KMS-11 (cell line): ENCODE data around the gene KLHL4.

Source experiments
- H2AFZ ChIP-seq: fragments of 200-600 bp; sonication (generic); 2 replicates; pipeline ENCODE4 v1.6.1; 2016; ENCODE audit warnings: antibody characterized with exemption, mixed run types, low read depth
- H3K27ac ChIP-seq: fragments of 200-600 bp; sonication (generic); 2 replicates; pipeline ENCODE4 v1.6.1; 2016; ENCODE audit warnings: mild to moderate bottlenecking, mixed run types
- H3K27me3 ChIP-seq: fragments of 200-600 bp; sonication (generic); 2 replicates; pipeline ENCODE4 v1.6.1; 2017; ENCODE audit warnings: mild to moderate bottlenecking, low read depth, mixed run types, moderate library complexity; ENCODE audit not compliant: insufficient read depth
- H3K36me3 ChIP-seq: fragments of 200-600 bp; sonication (generic); 2 replicates; pipeline ENCODE4 v1.6.1; 2017; ENCODE audit warnings: mild to moderate bottlenecking, mixed run types; ENCODE audit not compliant: insufficient read depth
- H3K4me1 ChIP-seq: fragments of 200-600 bp; sonication (generic); 2 replicates; pipeline ENCODE4 v1.6.1; 2016; ENCODE audit warnings: mild to moderate bottlenecking, low read depth, mixed run types; ENCODE audit not compliant: poor library complexity, severe bottlenecking
- H3K4me2 ChIP-seq: fragments of 200-600 bp; sonication (generic); 2 replicates; pipeline ENCODE4 v1.7.0; 2016; ENCODE audit warnings: mild to moderate bottlenecking, mixed run types
- H3K4me3 ChIP-seq: fragments of 200-600 bp; sonication (generic); IDR thresholded peaks from 2 replicates; pipeline ENCODE4 v1.6.1; 2017; ENCODE audit warnings: low read depth, low read length, mixed read lengths; ENCODE audit not compliant: insufficient read depth
- H3K79me2 ChIP-seq: fragments of 200-600 bp; sonication (generic); 2 replicates; pipeline ENCODE4 v1.6.1; 2016; ENCODE audit warnings: low read depth, mixed run types; ENCODE audit not compliant: insufficient read depth
- H3K9ac ChIP-seq: fragments of 200-600 bp; sonication (generic); 2 replicates; pipeline ENCODE4 v1.6.1; 2016; ENCODE audit warnings: mild to moderate bottlenecking, mixed run types
- H4K20me1 ChIP-seq: fragments of 200-600 bp; sonication (generic); 2 replicates; pipeline ENCODE4 v1.6.1; 2016; ENCODE audit warnings: mild to moderate bottlenecking, mixed run types; ENCODE audit not compliant: insufficient read depth
- TF ChIP-seq, protein P1 (sequence below): fragments of 200-600 bp; sonication (generic); conservative IDR thresholded peaks from 2 replicates; pipeline ENCODE4 v1.6.1; 2017; ENCODE audit warnings: low read depth, mild to moderate bottlenecking, antibody characterized with exemption, low read length, moderate library complexity, mixed read lengths

KLHL4 gene

DNA sequence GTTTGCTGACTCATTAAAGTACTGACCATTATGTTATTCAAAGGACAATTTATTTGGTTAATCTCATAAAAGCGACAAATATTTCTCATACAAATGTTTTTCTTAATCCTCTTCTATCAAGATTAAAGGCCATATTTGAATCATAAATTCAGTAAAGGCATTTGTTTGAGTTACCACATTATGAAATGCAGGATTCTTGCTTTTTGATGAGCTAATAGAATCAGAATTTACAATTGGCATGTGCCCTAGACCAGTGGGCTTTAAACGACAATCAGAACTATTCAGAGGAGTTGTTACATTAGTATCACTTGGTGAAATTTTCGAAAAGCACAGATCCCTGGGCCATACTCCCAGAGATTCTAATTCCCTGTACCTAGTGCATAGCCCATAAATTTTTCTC is 55.3 kb downstream of the KLHL4 start:
- no peaks in the 10 kb centered on the region for H3K36me3 ChIP-seq
- H4K20me1 ChIP-seq, result no peaks in the 10 kb centered on the region
- no peaks in the 10 kb centered on the region for H3K79me2 ChIP-seq
- H3K4me3 ChIP-seq, result no peak overlapping the region
- no peaks in the 10 kb centered on the region for H3K4me1 ChIP-seq
- TF ChIP-seq, protein P1, sequence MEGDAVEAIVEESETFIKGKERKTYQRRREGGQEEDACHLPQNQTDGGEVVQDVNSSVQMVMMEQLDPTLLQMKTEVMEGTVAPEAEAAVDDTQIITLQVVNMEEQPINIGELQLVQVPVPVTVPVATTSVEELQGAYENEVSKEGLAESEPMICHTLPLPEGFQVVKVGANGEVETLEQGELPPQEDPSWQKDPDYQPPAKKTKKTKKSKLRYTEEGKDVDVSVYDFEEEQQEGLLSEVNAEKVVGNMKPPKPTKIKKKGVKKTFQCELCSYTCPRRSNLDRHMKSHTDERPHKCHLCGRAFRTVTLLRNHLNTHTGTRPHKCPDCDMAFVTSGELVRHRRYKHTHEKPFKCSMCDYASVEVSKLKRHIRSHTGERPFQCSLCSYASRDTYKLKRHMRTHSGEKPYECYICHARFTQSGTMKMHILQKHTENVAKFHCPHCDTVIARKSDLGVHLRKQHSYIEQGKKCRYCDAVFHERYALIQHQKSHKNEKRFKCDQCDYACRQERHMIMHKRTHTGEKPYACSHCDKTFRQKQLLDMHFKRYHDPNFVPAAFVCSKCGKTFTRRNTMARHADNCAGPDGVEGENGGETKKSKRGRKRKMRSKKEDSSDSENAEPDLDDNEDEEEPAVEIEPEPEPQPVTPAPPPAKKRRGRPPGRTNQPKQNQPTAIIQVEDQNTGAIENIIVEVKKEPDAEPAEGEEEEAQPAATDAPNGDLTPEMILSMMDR, result no peak
- H3K4me2 ChIP-seq, result no peak overlapping the region
- no peaks in the 10 kb centered on the region for H3K27me3 ChIP-seq
- no peak overlapping the region for H3K9ac ChIP-seq
- no peak overlapping the region for H3K27ac ChIP-seq
- no peak overlapping the region for H2AFZ ChIP-seq

DNA sequence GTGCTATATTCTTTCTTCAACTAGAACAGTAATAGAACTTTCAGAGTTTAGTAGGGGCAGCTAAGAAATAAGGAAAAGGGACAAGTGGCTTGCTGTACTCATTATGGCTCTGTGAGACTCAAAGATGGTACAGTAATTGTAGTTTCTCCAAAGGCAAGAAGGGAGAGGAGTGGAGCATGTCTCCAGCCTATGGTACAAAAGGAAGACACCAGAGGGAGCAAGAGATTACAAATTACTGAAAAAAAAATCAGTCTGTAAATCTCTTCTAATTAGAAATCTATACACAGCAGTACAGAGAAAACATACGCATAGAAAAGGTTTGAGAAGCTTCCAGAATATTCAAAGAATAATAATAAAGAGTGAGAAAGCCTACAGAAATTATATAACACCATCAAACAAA is 61.4 kb downstream of the KLHL4 start:
- Histone ChIP-seq H3K27ac (no peak overlapping the region), H4K20me1 (no peaks in the 10 kb centered on the region), H3K79me2 (no peaks in the 10 kb centered on the region), H3K27me3 (no peaks in the 10 kb centered on the region), H3K36me3 (no peaks in the 10 kb centered on the region), H2AFZ (no peak overlapping the region), H3K4me1 (no peaks in the 10 kb centered on the region), H3K4me2 (no peak overlapping the region), H3K4me3 (no peak overlapping the region), H3K9ac (no peak overlapping the region)
- TF ChIP-seq, protein P1, result no peak

DNA sequence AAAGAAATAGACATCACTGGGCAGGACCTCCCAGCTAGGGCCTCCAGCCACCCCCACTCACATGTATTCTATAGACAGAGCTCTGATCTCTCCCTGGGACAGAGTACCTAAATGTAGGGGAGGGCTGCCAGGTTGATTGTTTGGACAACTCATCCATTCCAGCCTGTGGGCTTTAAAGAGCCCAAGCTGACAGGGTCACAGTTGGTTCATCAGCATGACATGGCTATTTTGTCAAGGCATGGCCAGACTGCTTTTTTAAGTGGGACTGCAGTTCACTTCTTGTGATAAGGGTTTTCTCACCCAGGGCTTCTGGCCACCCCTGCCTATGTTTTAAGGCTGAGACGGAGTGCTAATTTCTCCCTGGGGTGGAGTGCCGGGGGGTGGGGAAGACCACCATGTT is 63.3 kb downstream of the KLHL4 start:
- Histone ChIP-seq H3K27ac (no peak overlapping the region), H3K79me2 (no peaks in the 10 kb centered on the region), H4K20me1 (no peaks in the 10 kb centered on the region)

DNA sequence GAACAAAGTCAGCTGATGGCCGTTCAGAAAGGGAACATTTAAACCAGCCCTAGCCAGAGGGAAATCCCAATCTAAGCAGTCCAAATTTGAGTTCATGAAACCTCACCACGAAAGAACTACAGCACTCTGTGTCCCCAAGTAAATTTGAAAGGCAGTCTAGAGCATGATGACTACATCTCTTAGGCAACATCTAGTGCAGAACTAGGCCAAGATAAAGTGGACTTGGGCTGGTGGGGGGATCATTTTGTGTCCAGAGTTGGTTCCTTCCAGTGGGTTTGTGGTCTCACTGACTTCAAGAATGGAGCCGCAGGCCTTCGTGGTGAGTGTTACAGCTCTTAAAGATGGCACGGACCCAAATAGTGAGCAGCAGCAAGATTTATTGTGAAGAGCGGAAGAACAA is 64.9 kb downstream of the KLHL4 start:
- Histone ChIP-seq H3K36me3 (no peaks in the 10 kb centered on the region), H3K4me3 (no peak overlapping the region), H3K4me2 (no peak overlapping the region), H3K79me2 (no peaks in the 10 kb centered on the region), H3K27me3 (no peaks in the 10 kb centered on the region), H3K9ac (no peak overlapping the region), H3K27ac (no peak overlapping the region), H4K20me1 (no peaks in the 10 kb centered on the region), H2AFZ (no peak overlapping the region), H3K4me1 (no peaks in the 10 kb centered on the region)
- TF ChIP-seq, protein P1, result no peak

More for the DNA sequence above, 63.3 kb downstream of the KLHL4 start:
- no peaks in the 10 kb centered on the region for H3K36me3 ChIP-seq
- no peaks in the 10 kb centered on the region for H3K27me3 ChIP-seq
- H3K4me3 ChIP-seq, result no peak overlapping the region
- H3K4me1 ChIP-seq, result no peaks in the 10 kb centered on the region
- no peak overlapping the region for H3K4me2 ChIP-seq
- no peak overlapping the region for H3K9ac ChIP-seq
- H2AFZ ChIP-seq, result no peak overlapping the region
- TF ChIP-seq, protein P1, result no peak
